CD14-positive monocyte (primary cell): ENCODE data around the gene HERC4. TPM values are rescaled to one million over a fixed set of nuclear protein-coding genes. Genes with fewer than 3 reads are reported as not detected.

Source experiments
- DNase-seq, 3 donors: peaks; one replicate each; pipeline ENCODE4 v3.0.0-alpha.2; 2011 to 2022
- H2AFZ ChIP-seq: 2 replicates; pipeline ENCODE4 v1.6.0; 2012; ENCODE audit warnings: mild to moderate bottlenecking, low read depth, low read length, inconsistent platforms; ENCODE audit not compliant: insufficient read depth, poor library complexity, severe bottlenecking
- H3K27ac ChIP-seq, 2 donors: 1 replicate in 1 of 2; 2 replicates in 1 of 2; pipeline ENCODE4 v1.5.1; 2012 to 2013; ENCODE audit warnings: low read length in 2 of 2, control low read depth in 1 of 2, inconsistent platforms in 1 of 2, low read depth in 1 of 2, mild to moderate bottlenecking in 1 of 2
- H3K27me3 ChIP-seq, 2 donors: one replicate each; pipeline versions ENCODE4 v1.6.0 to v1.6.1; 2011 to 2013; ENCODE audit warnings: low read length in 2 of 2; ENCODE audit not compliant: control insufficient read depth in 2 of 2, insufficient read depth in 2 of 2
- H3K36me3 ChIP-seq, 2 donors: replicated peaks in 1 of 2; 1 replicate in 1 of 2; 2 replicates in 1 of 2; pipeline versions ENCODE4 v1.5.1 to v1.6.1; 2012 to 2013; ENCODE audit warnings: low read length in 2 of 2, control low read depth in 1 of 2, inconsistent platforms in 1 of 2, mild to moderate bottlenecking in 1 of 2; ENCODE audit not compliant: insufficient read depth in 2 of 2, control insufficient read depth in 1 of 2
- H3K4me1 ChIP-seq, 2 donors: 1 replicate in 1 of 2; 2 replicates in 1 of 2; pipeline versions ENCODE4 v1.5.1 to v1.6.1; 2012 to 2013; ENCODE audit warnings: low read length in 2 of 2, control low read depth in 1 of 2, inconsistent platforms in 1 of 2, mild to moderate bottlenecking in 1 of 2, moderate library complexity in 1 of 2; ENCODE audit not compliant: insufficient read depth in 2 of 2, control insufficient read depth in 1 of 2
- H3K4me2 ChIP-seq: replicated peaks from 2 replicates; pipeline ENCODE3; 2012; ENCODE audit warnings: low read length, moderate library complexity, mild to moderate bottlenecking; ENCODE audit not compliant: poor library complexity, severe bottlenecking; ENCODE audit errors: extremely low read depth
- H3K4me3 ChIP-seq, 3 experiments: fragments of 200-600 bp in 1 of 3; sonication (generic) in 1 of 3; replicated peaks in 1 of 3; 1 replicate in 2 of 3; 2 replicates in 1 of 3; pipeline ENCODE4 v1.5.1; 2011 to 2013; ENCODE audit warnings: low read length in 3 of 3, mild to moderate bottlenecking in 3 of 3, control low read depth in 2 of 3, low read depth in 2 of 3, inconsistent platforms in 1 of 3, moderate library complexity in 1 of 3
- H3K79me2 ChIP-seq: 2 replicates; pipeline ENCODE4 v1.6.0; 2012; ENCODE audit warnings: mild to moderate bottlenecking, control low read depth, inconsistent platforms, low read length, moderate library complexity; ENCODE audit not compliant: insufficient read depth
- H3K9ac ChIP-seq: 2 replicates; pipeline ENCODE4 v1.6.0; 2017; ENCODE audit warnings: low read length, mild to moderate bottlenecking; ENCODE audit not compliant: insufficient read depth, poor library complexity, severe bottlenecking
- H3K9me3 ChIP-seq, 2 donors: replicated peaks in 1 of 2; 1 replicate in 1 of 2; 2 replicates in 1 of 2; pipeline versions ENCODE4 v1.5.1 to v1.6.1; 2012 to 2013; ENCODE audit warnings: low read length in 2 of 2, control low read depth in 1 of 2; ENCODE audit not compliant: control insufficient read depth in 1 of 2, insufficient read depth in 1 of 2
- H4K20me1 ChIP-seq: 2 replicates; pipeline ENCODE4 v1.6.0; 2012; ENCODE audit warnings: mild to moderate bottlenecking, low read length, control low read depth, moderate library complexity; ENCODE audit not compliant: insufficient read depth
- H3K27ac Mint-ChIP-seq, 7 donors: one replicate each; pipeline ENCODE4 v1.8.0; 2020; ENCODE audit warnings: mild to moderate bottlenecking in 7 of 7, mixed read lengths in 7 of 7, moderate library complexity in 6 of 7, inconsistent platforms in 2 of 7
- H3K27me3 Mint-ChIP-seq, 3 donors: one replicate each; pipeline ENCODE4 v1.8.0; 2021 to 2022; ENCODE audit warnings: low read depth in 3 of 3, mild to moderate bottlenecking in 3 of 3, mixed read lengths in 3 of 3, moderate library complexity in 3 of 3, inconsistent platforms in 1 of 3
- H3K36me3 Mint-ChIP-seq, 2 donors: one replicate each; pipeline ENCODE4 v1.8.0; 2020; ENCODE audit warnings: mixed read lengths in 2 of 2, inconsistent platforms in 1 of 2, mild to moderate bottlenecking in 1 of 2
- H3K4me1 Mint-ChIP-seq: one replicate; pipeline ENCODE4 v1.8.0; 2020; ENCODE audit warnings: mild to moderate bottlenecking, mixed read lengths
- H3K4me3 Mint-ChIP-seq, 2 donors: one replicate each; pipeline ENCODE4 v1.8.0; 2020; ENCODE audit warnings: mild to moderate bottlenecking in 2 of 2, mixed read lengths in 2 of 2, moderate library complexity in 1 of 2
- H3K9me3 Mint-ChIP-seq, 7 donors: one replicate each; pipeline ENCODE4 v1.8.0; 2020 to 2022; ENCODE audit warnings: mixed read lengths in 7 of 7, mild to moderate bottlenecking in 6 of 7, moderate library complexity in 6 of 7, inconsistent platforms in 2 of 7
- WGBS: methylation state at CpG from one replicate; pipeline ENCODE4 v1.1.5; 2013; ENCODE audit warnings: missing lambda C conversion rate; ENCODE audit not compliant: insufficient coverage; 5-methylcytosine and 5-hydroxymethylcytosine counted together
- intact Hi-C, 2 donors: fragments of 100-400 bp; cut with micrococcal nuclease; formaldehyde crosslinking; loops; one replicate each; pipeline versions ENCODE4 v1.15.0 to v1.15.1; 2023
- polyA plus RNA-seq, 3 donors: library from polyadenylated mRNA; depleted of rRNA in 1 of 3; unstranded in 2 of 3; stranded (reverse) in 1 of 3; fragments of 300-500 nt in 2 of 3; fragments of >200 nt in 1 of 3; fragmentation: Illumina TruSeq in 2 of 3; gene quantifications; 1 replicate in 2 of 3; 2 replicates in 1 of 3; pipeline ENCODE4 v1.2.3, GENCODE V29; 2012 to 2021
- TF ChIP-seq, protein P1 (sequence below): fragments of 200-600 bp; IDR thresholded peaks from one replicate; pipeline ENCODE4 v1.8.0; 2022; ENCODE audit warnings: antibody characterized with exemption, mild to moderate bottlenecking

Gene HERC4
- polyA plus RNA-seq, 3 donors, result 10.7 to 17.5 (median 14.3) TPM

DNA sequence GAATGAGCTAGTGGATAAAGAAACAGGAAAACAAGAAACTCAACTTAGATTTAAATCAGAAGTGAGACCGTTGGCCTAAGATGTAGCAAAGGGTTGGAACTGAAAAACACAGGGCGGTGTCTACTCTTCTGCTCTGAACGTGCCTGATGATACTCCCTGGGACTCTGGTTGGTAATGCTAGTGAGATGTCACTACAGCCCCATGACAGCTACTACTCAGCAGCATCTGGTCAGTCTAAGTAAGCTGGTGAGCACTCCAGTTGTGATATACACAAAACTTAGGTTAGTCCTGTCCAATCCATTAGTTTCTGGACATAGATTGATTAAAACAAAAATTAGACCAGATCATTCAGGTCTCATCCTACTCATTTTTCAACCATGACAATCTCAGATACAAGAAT is 49.6 kb upstream of the HERC4 start:
- H3K27ac ChIP-seq, result no peak overlapping the region

GRCh38 chr10:68121852-68122251 is 46.8 kb upstream of the HERC4 start:
- no peaks in the 10 kb centered on the region for H3K36me3 Mint-ChIP-seq
- intact Hi-C loops, result no loop called here

More for the DNA sequence above, 49.6 kb upstream of the HERC4 start:
- H3K9me3 Mint-ChIP-seq, result peaks cover 0 to 2% (median 0%) of the 10 kb centered on the region in 7 donors
- no peak overlapping the region for H3K9ac ChIP-seq
- no peak overlapping the region for H3K27ac Mint-ChIP-seq
- H3K79me2 ChIP-seq, result no peaks in the 10 kb centered on the region
- H3K4me2 ChIP-seq, result no peak overlapping the region
- TF ChIP-seq, protein P1, sequence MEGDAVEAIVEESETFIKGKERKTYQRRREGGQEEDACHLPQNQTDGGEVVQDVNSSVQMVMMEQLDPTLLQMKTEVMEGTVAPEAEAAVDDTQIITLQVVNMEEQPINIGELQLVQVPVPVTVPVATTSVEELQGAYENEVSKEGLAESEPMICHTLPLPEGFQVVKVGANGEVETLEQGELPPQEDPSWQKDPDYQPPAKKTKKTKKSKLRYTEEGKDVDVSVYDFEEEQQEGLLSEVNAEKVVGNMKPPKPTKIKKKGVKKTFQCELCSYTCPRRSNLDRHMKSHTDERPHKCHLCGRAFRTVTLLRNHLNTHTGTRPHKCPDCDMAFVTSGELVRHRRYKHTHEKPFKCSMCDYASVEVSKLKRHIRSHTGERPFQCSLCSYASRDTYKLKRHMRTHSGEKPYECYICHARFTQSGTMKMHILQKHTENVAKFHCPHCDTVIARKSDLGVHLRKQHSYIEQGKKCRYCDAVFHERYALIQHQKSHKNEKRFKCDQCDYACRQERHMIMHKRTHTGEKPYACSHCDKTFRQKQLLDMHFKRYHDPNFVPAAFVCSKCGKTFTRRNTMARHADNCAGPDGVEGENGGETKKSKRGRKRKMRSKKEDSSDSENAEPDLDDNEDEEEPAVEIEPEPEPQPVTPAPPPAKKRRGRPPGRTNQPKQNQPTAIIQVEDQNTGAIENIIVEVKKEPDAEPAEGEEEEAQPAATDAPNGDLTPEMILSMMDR, result no peak
- peaks cover 2 to 6% (median 4%) of the 10 kb centered on the region in 3 donors for H3K27me3 Mint-ChIP-seq
- H3K4me3 Mint-ChIP-seq, result no peak overlapping the region
- H3K4me1 Mint-ChIP-seq, result no peaks in the 10 kb centered on the region
- intact Hi-C loops, result no loop called here
- no peaks in the 10 kb centered on the region for H3K9me3 ChIP-seq
- no peaks in the 10 kb centered on the region for H3K36me3 ChIP-seq
- no peaks in the 10 kb centered on the region for H3K27me3 ChIP-seq
- 93% methylated on average over 2 of the region's 3 CpGs for WGBS
- no peak overlapping the region for H3K4me3 ChIP-seq
- H3K4me1 ChIP-seq, result no peaks in the 10 kb centered on the region
- H2AFZ ChIP-seq, result no peak overlapping the region
- H3K36me3 Mint-ChIP-seq, result no peaks in the 10 kb centered on the region
- DNase-seq, result no peak
- H4K20me1 ChIP-seq, result no peaks in the 10 kb centered on the region

More at GRCh38 chr10:68121852-68122251, 46.8 kb upstream of the HERC4 start:
- no peak overlapping the region for H3K4me2 ChIP-seq
- no peak overlapping the region for H3K27ac Mint-ChIP-seq
- TF ChIP-seq, protein P1, result no peak
- no peak overlapping the region for H3K27ac ChIP-seq
- no peak overlapping the region for H3K9ac ChIP-seq
- H3K27me3 Mint-ChIP-seq, result peaks cover 2 to 5% (median 2%) of the 10 kb centered on the region in 3 donors
- no peaks in the 10 kb centered on the region for H3K9me3 ChIP-seq
- H3K27me3 ChIP-seq, result no peaks in the 10 kb centered on the region
- no peak overlapping the region for H3K4me3 ChIP-seq
- 100% methylated on average over 3 of the region's 9 CpGs for WGBS
- H2AFZ ChIP-seq, result no peak overlapping the region
- H3K9me3 Mint-ChIP-seq, result peaks cover 0 to 2% (median 0%) of the 10 kb centered on the region in 7 donors
- no peaks in the 10 kb centered on the region for H3K4me1 Mint-ChIP-seq
- no peaks in the 10 kb centered on the region for H3K36me3 ChIP-seq
- H3K4me3 Mint-ChIP-seq, result no peak overlapping the region
- no peaks in the 10 kb centered on the region for H3K4me1 ChIP-seq
- H4K20me1 ChIP-seq, result no peaks in the 10 kb centered on the region
- no peak for DNase-seq
- H3K79me2 ChIP-seq, result no peaks in the 10 kb centered on the region
